Neural cell (in vitro differentiated cells): ENCODE measurements around the gene GRM4. TPM values are rescaled to one million over a fixed set of nuclear protein-coding genes. Genes with fewer than 3 reads are reported as not detected.

Source experiments
- H2AFZ ChIP-seq: fragments of 200-600, 300-800 bp; sonication (generic), shearing (Covaris generic); 2 replicates; pipeline ENCODE4 v1.6.0; 2014; ENCODE audit warnings: low read depth, mild to moderate bottlenecking, antibody characterized with exemption, low read length, moderate library complexity
- H3F3A ChIP-seq: fragments of 200-600 bp; shearing (Covaris generic); 2 replicates; pipeline ENCODE4 v1.6.1; 2016; ENCODE audit warnings: mild to moderate bottlenecking, moderate library complexity, mixed read lengths, antibody characterized with exemption, low read length; ENCODE audit not compliant: insufficient read depth, poor library complexity, severe bottlenecking
- H3K27ac ChIP-seq: fragments of 200-600, 300-800 bp; sonication (generic), shearing (Covaris generic); 2 replicates; pipeline ENCODE4 v1.5.1; 2014; ENCODE audit warnings: mild to moderate bottlenecking, low read length, moderate library complexity
- H3K27me3 ChIP-seq: fragments of 300-800, 200-600 bp; sonication (generic), shearing (Covaris generic); 2 replicates; pipeline ENCODE4 v1.6.0; 2014; ENCODE audit warnings: mild to moderate bottlenecking, low read depth, low read length, moderate library complexity; ENCODE audit not compliant: insufficient read depth
- H3K36me3 ChIP-seq: fragments of 300-800, 200-600 bp; sonication (generic), shearing (Covaris generic); 2 replicates; pipeline ENCODE4 v1.5.1; 2014; ENCODE audit warnings: mild to moderate bottlenecking, antibody characterized with exemption, low read length, moderate library complexity; ENCODE audit not compliant: insufficient read depth
- H3K4me2 ChIP-seq: fragments of 300-800, 200-600 bp; sonication (generic), shearing (Covaris generic); 2 replicates; pipeline ENCODE4 v1.6.0; 2014; ENCODE audit warnings: mild to moderate bottlenecking, low read length
- H3K4me3 ChIP-seq: fragments of 300-800, 200-600 bp; sonication (generic), shearing (Covaris generic); 2 replicates; pipeline ENCODE4 v1.5.1; 2014; ENCODE audit warnings: mild to moderate bottlenecking, low read length, moderate library complexity
- H3K79me2 ChIP-seq: fragments of 200-600 bp; shearing (Covaris generic); replicated peaks from 2 replicates; pipeline ENCODE4 v1.6.0; 2014; ENCODE audit warnings: mild to moderate bottlenecking, low read length, moderate library complexity; ENCODE audit not compliant: insufficient read depth
- H3K9ac ChIP-seq: fragments of 300-800, 200-600 bp; sonication (generic), shearing (Covaris generic); 2 replicates; pipeline ENCODE4 v1.6.1; 2016; ENCODE audit warnings: mild to moderate bottlenecking, low read length, mixed read lengths
- H3K9me2 ChIP-seq: fragments of 200-600 bp; shearing (Covaris generic); 2 replicates; pipeline ENCODE4 v1.6.1; 2016; ENCODE audit warnings: mild to moderate bottlenecking, low read length, mixed read lengths; ENCODE audit not compliant: insufficient read depth
- H3K9me3 ChIP-seq: fragments of 200-600, 300-800 bp; sonication (generic), shearing (Covaris generic); 2 replicates; pipeline ENCODE4 v1.6.1; 2016; ENCODE audit warnings: mild to moderate bottlenecking, mixed run types, low read length, moderate library complexity, mixed read lengths
- H4K20me1 ChIP-seq: fragments of 200-600 bp; shearing (Covaris generic); 2 replicates; pipeline ENCODE4 v1.6.1; 2016; ENCODE audit warnings: mild to moderate bottlenecking, mixed run types; ENCODE audit not compliant: insufficient read depth
- CTCF ChIP-seq: fragments of 450-650 bp; IDR thresholded peaks from 2 replicates; pipeline ENCODE4 v1.5.1; 2014; ENCODE audit warnings: antibody characterized with exemption, mild to moderate bottlenecking, moderate library complexity; ENCODE audit not compliant: poor library complexity, severe bottlenecking
- EP300 ChIP-seq: fragments of 450-650 bp; conservative IDR thresholded peaks from 2 replicates; pipeline ENCODE4 v1.6.1; 2014; ENCODE audit warnings: antibody characterized with exemption, mild to moderate bottlenecking, moderate library complexity; ENCODE audit not compliant: poor library complexity, severe bottlenecking
- EZH2 ChIP-seq: fragments of 200-600, 300-800 bp; shearing (Covaris generic), sonication (generic); IDR thresholded peaks from 2 replicates; pipeline ENCODE4 v1.6.1; 2014; ENCODE audit warnings: antibody characterized with exemption, low read length, borderline replicate concordance, mild to moderate bottlenecking; ENCODE audit not compliant: insufficient read depth, poor library complexity, severe bottlenecking
- MXI1 ChIP-seq: fragments of 450-650 bp; conservative IDR thresholded peaks from 2 replicates; pipeline ENCODE4 v1.6.1; 2014; ENCODE audit warnings: antibody characterized with exemption, mild to moderate bottlenecking; ENCODE audit not compliant: poor library complexity, severe bottlenecking
- RAD21 ChIP-seq: fragments of 450-650 bp; conservative IDR thresholded peaks from 2 replicates; pipeline ENCODE4 v1.6.1; 2014; ENCODE audit warnings: antibody characterized with exemption, mild to moderate bottlenecking, moderate library complexity
- REST ChIP-seq: IDR thresholded peaks from 2 replicates; pipeline ENCODE4 v1.6.1; 2012; ENCODE audit warnings: borderline replicate concordance
- SMC3 ChIP-seq: fragments of 450-650 bp; conservative IDR thresholded peaks from 2 replicates; pipeline ENCODE4 v1.6.1; 2014; ENCODE audit warnings: antibody characterized with exemption, mild to moderate bottlenecking, moderate library complexity; ENCODE audit not compliant: poor library complexity
- TAF1 ChIP-seq: IDR thresholded peaks from 2 replicates; pipeline ENCODE4 v1.6.1; 2012; ENCODE audit warnings: low read depth
- polyA plus RNA-seq: library from polyadenylated mRNA; depleted of rRNA; stranded (reverse); fragments of >200 nt; gene quantifications from 2 replicates; pipeline ENCODE4 v1.2.3, GENCODE V29; 2014

Gene GRM4
- polyA plus RNA-seq, 1 donor from 2014 or later, result 2.1 TPM

- Histone ChIP-seq H3K9ac (peak overlapping the region; percentile 57), H3K27me3 (peaks cover 6% of the 10 kb centered on the region), H3K4me2 (no peak overlapping the region), H3K79me2 (no peaks in the 10 kb centered on the region), H3K9me2 (no peaks in the 10 kb centered on the region), H2AFZ (peak overlapping the region; percentile 56), H3K27ac (no peak overlapping the region), H3K36me3 (no peaks in the 10 kb centered on the region), H3F3A (no peaks in the 10 kb centered on the region), H3K4me3 (peak overlapping the region; percentile 57), H4K20me1 (no peaks in the 10 kb centered on the region), H3K9me3 (no peaks in the 10 kb centered on the region)
- TF ChIP-seq CTCF (peak; percentile 99), RAD21 (peak; percentile 100), REST (no peak), EP300 (no peak), MXI1 (peak; percentile 56), EZH2 (no peak), SMC3 (peak; percentile 100)
Measured at GRCh38 chr6:34154668-34155447, 9.0 kb upstream of the GRM4 start.

- Histone ChIP-seq H3K9me2 (no peaks in the 10 kb centered on the region), H3K9ac (no peak overlapping the region), H3K4me3 (no peak overlapping the region), H3K4me2 (no peak overlapping the region), H4K20me1 (no peaks in the 10 kb centered on the region), H3K27ac (no peak overlapping the region), H3F3A (no peaks in the 10 kb centered on the region), H3K9me3 (no peaks in the 10 kb centered on the region), H2AFZ (no peak overlapping the region), H3K36me3 (no peaks in the 10 kb centered on the region), H3K27me3 (peaks cover 6% of the 10 kb centered on the region), H3K79me2 (no peaks in the 10 kb centered on the region)
- TF ChIP-seq CTCF, result no peak
- TF ChIP-seq RAD21, result no peak
- TF ChIP-seq EP300, result no peak
- TF ChIP-seq REST, result no peak
- TF ChIP-seq MXI1, result no peak
- TF ChIP-seq SMC3, result no peak
- no peak for TF ChIP-seq TAF1
Measured at GRCh38 chr6:34152806-34153520, 7.1 kb upstream of the GRM4 start.
